Epithelial cell of proximal tubule (primary cell): Measurements from ENCODE around the gene BCO2. TPM values are rescaled to one million over a fixed set of nuclear protein-coding genes. Genes with fewer than 3 reads are reported as not detected.

Experiments used
- DNase-seq: peaks from one replicate; pipeline ENCODE4 v3.0.0-alpha.2; 2011; ENCODE audit warnings: low read depth
- H3K4me3 ChIP-seq: 2 replicates; pipeline ENCODE4 v1.5.1; 2011; ENCODE audit warnings: low read depth, mild to moderate bottlenecking, low read length
- CTCF ChIP-seq: conservative IDR thresholded peaks from 2 replicates; pipeline ENCODE4 v1.5.1; 2012; ENCODE audit warnings: low read depth, mild to moderate bottlenecking, low read length
- total RNA-seq: library from RNA; depleted of rRNA; stranded (reverse); fragments of >200 nt; gene quantifications from 2 replicates; pipeline ENCODE4 v1.2.3, GENCODE V29; 2015

The BCO2 gene
- total RNA-seq, 1 donor from 2014 or later, result 0.52 TPM

DNA sequence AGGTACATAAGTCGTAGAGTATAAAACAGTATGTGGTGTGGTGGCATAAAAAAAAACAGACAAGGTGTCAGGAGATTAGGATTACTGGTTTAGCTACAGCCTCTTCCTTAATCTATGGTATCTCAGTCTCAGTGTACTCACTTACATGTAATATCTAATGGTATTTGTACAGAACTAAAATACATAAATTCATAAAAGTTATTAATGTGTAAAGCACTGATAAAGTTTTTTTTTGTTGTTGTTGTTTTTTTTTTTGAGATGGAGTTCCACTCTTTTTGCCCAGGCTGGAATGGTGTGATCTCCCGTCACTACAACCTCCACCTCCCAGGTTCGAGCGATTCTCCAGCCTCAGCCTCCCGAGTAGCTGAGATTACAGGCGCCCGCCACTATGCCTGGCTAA, 53.8 kb downstream of the BCO2 start:
- no peak overlapping the region for H3K4me3 ChIP-seq
- TF ChIP-seq CTCF, result no peak

GRCh38 chr11:112229746-112230433, 54.6 kb downstream of the BCO2 start:
- TF ChIP-seq CTCF, result no peak

More for the DNA sequence above, 53.8 kb downstream of the BCO2 start:
- no peak for DNase-seq

GRCh38 chr11:112231952-112232351, 56.6 kb downstream of the BCO2 start:
- no peak for DNase-seq
- no peak overlapping the region for H3K4me3 ChIP-seq
- no peak for TF ChIP-seq CTCF

More at GRCh38 chr11:112229746-112230433, 54.6 kb downstream of the BCO2 start:
- H3K4me3 ChIP-seq, result no peak overlapping the region
- no peak for DNase-seq

DNA sequence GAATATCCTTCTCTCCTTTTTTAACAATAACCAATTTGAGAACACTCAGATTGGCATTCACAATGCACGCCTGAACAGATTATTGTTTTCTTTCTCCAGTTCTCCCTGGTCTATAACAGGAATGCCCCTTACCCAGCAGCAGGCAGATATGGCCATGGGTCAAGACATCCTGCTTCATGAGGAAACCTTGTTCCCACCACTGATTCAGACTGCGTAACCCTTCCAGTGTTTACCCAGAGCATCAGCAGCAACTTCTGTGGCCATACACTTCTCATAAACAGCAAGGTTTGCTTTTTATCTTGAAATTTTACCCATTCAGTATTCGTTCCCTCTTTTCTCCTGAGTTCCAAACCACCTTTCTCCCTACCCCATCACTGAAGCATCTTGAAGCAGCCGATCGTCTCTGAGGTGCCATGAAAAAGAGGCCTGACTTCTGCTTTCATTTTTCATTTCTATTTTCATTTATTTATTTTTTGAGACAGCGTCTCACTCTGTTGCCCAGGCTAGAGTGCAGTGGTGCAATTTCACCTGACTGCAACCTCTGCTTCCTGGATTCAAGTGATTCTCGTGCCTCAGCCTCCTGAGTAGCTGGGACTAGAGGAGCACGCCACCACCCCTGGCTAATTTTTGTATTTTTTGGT, 60.6 kb downstream of the BCO2 start:
- DNase-seq, result no peak
- TF ChIP-seq CTCF, result no peak
- no peak overlapping the region for H3K4me3 ChIP-seq

- H3K4me3 ChIP-seq, result no peak overlapping the region
- no peak for TF ChIP-seq CTCF
- DNase-seq, result no peak
Observed at GRCh38 chr11:112237451-112237850, 62.1 kb downstream of the BCO2 start.

DNA sequence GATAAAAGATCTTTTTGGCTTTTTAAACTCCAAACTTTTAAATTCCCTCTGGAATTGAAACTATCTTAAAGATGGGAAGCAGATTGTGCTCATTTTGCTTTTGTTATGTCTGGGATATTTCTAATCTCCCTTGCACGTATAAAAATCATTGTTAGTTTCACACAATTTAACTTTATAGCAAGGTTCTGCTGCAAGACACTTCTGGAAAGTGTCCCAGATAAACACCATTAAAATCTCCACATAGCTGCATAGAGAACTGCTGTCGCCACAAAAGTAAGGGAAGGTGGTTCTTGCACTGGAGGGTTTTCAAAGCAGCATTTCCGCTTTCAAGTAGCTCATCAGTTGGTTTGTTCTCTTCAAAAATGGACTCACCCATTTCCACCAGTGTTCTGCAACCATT, 62.7 kb downstream of the BCO2 start:
- DNase-seq, result no peak
- no peak overlapping the region for H3K4me3 ChIP-seq
- no peak for TF ChIP-seq CTCF

- no peak for TF ChIP-seq CTCF
- no peak for DNase-seq
- H3K4me3 ChIP-seq, result no peak overlapping the region
Observed at GRCh38 chr11:112241486-112241885, 66.2 kb downstream of the BCO2 start.
